Measurements from ENCODE around the gene PCYOX1L.
A peak's percentile ranks its signal among the peaks of the same experiment; 100 is the strongest.

Gene PCYOX1L

GRCh38 chr5:149358868-149359495 lies 1.1 kb downstream of the PCYOX1L start:
- Histone ChIP-seq H3K27ac (peak overlapping the region in 7 of 11 experiments; percentile 63 to 94 (median 88); a peak in 9 of 22 replicates), H3K27me3 (no peaks in the 10 kb centered on the region), H3K4me1 (peaks cover 39 to 59% (median 45%) of the 10 kb centered on the region in 10 experiments), H3K9ac (peak overlapping the region in 10 of 11 experiments; percentile 84 to 94 (median 90); a peak in 17 of 22 replicates), H3K4me2 (peak overlapping the region; percentile 82 to 97 (median 93)), H3K4me3 (peak overlapping the region; percentile 84 to 98 (median 91)), H3K9me3 (replicated peaks in 1 of 11) (no peaks in the 10 kb centered on the region), H4K20me1 (peaks cover 0 to 18% (median 0%) of the 10 kb centered on the region in 11 experiments; a peak in 5 of 22 replicates), H3K36me3 (peaks cover 15 to 37% (median 23%) of the 10 kb centered on the region in 11 experiments)
- TF ChIP-seq Cebpa-rat (IDR thresholded peaks at IDR 0.05): no peak

GRCh38 chr5:149360272-149360671 lies 2.4 kb downstream of the PCYOX1L start:
- H3K4me3 ChIP-seq: peak overlapping the region in 2 of 10 experiments; percentile 17 to 30; a peak in 2 of 20 replicates
- H3K9ac ChIP-seq: peak overlapping the region in 5 of 11 experiments; percentile 15 to 40 (median 31); a peak in 7 of 22 replicates
- H4K20me1 ChIP-seq: peaks cover 0 to 7% (median 0%) of the 10 kb centered on the region in 11 experiments; a peak in 4 of 22 replicates
- peaks cover 6 to 37% (median 19%) of the 10 kb centered on the region in 11 experiments; a peak in 20 of 22 replicates for H3K36me3 ChIP-seq
- peak overlapping the region in 8 of 11 experiments; percentile 11 to 72 (median 36); a peak in 13 of 22 replicates for H3K27ac ChIP-seq
- H3K4me1 ChIP-seq: peaks cover 31 to 55% (median 42%) of the 10 kb centered on the region in 10 experiments
- no peak for TF ChIP-seq Cebpa-rat (IDR thresholded peaks at IDR 0.05)
- H3K9me3 ChIP-seq (replicated peaks in 1 of 11): no peaks in the 10 kb centered on the region
- peak overlapping the region; percentile 2 to 94 (median 87); a peak in 21 of 22 replicates for H3K4me2 ChIP-seq
- H3K27me3 ChIP-seq: no peaks in the 10 kb centered on the region

GRCh38 chr5:149362541-149362940 lies 4.7 kb downstream of the PCYOX1L start:
- H3K4me3 ChIP-seq: no peak overlapping the region
- peaks cover 0 to 41% (median 15%) of the 10 kb centered on the region in 11 experiments; a peak in 14 of 22 replicates for H3K36me3 ChIP-seq
- no peak overlapping the region for H3K4me2 ChIP-seq
- no peak overlapping the region for H3K27ac ChIP-seq
- H3K9ac ChIP-seq: no peak overlapping the region
- H3K27me3 ChIP-seq: no peaks in the 10 kb centered on the region
- H4K20me1 ChIP-seq: peaks cover 0 to 7% (median 0%) of the 10 kb centered on the region in 11 experiments; a peak in 4 of 22 replicates
- TF ChIP-seq Cebpa-rat (IDR thresholded peaks at IDR 0.05): no peak
- no peaks in the 10 kb centered on the region for H3K9me3 ChIP-seq (replicated peaks in 1 of 11)
- H3K4me1 ChIP-seq: peaks cover 31 to 52% (median 35%) of the 10 kb centered on the region in 10 experiments

GRCh38 chr5:149363358-149363757 lies 5.5 kb downstream of the PCYOX1L start:
- Histone ChIP-seq H3K27ac (no peak overlapping the region), H4K20me1 (peaks cover 0 to 12% (median 0%) of the 10 kb centered on the region in 11 experiments; a peak in 4 of 22 replicates), H3K36me3 (peaks cover 0 to 47% (median 16%) of the 10 kb centered on the region in 11 experiments; a peak in 16 of 22 replicates), H3K27me3 (no peaks in the 10 kb centered on the region), H3K4me2 (peak overlapping the region in 3 of 11 experiments; percentile 2 to 24 (median 11); a peak in 3 of 22 replicates), H3K4me1 (peaks cover 32 to 55% (median 39%) of the 10 kb centered on the region in 10 experiments), H3K4me3 (no peak overlapping the region), H3K9ac (no peak overlapping the region), H3K9me3 (replicated peaks in 1 of 11) (no peaks in the 10 kb centered on the region)
- TF ChIP-seq Cebpa-rat (IDR thresholded peaks at IDR 0.05): no peak

- Histone ChIP-seq H3K9ac (no peak overlapping the region; a peak in 1 of 22 replicates), H3K27me3 (no peaks in the 10 kb centered on the region), H3K4me1 (peaks cover 27 to 50% (median 34%) of the 10 kb centered on the region in 10 experiments), H3K27ac (no peak overlapping the region), H3K4me3 (no peak overlapping the region), H3K36me3 (peaks cover 0 to 53% (median 21%) of the 10 kb centered on the region in 11 experiments; a peak in 16 of 22 replicates), H4K20me1 (peaks cover 0 to 14% (median 0%) of the 10 kb centered on the region in 11 experiments; a peak in 4 of 22 replicates), H3K4me2 (peak overlapping the region in 3 of 11 experiments; percentile 2 to 24 (median 11); a peak in 3 of 22 replicates), H3K9me3 (replicated peaks in 1 of 11) (no peaks in the 10 kb centered on the region)
- TF ChIP-seq Cebpa-rat (IDR thresholded peaks at IDR 0.05): no peak
These were observed 6.1 kb downstream of the PCYOX1L start for GRCh38 chr5:149363936-149364335.

- Histone ChIP-seq H3K27ac (no peak overlapping the region), H3K4me1 (peaks cover 19 to 42% (median 26%) of the 10 kb centered on the region in 10 experiments), H3K27me3 (no peaks in the 10 kb centered on the region), H3K9me3 (replicated peaks in 1 of 11) (no peaks in the 10 kb centered on the region), H3K4me3 (no peak overlapping the region), H3K4me2 (no peak overlapping the region), H3K9ac (no peak overlapping the region), H4K20me1 (peaks cover 0 to 10% (median 0%) of the 10 kb centered on the region in 11 experiments; a peak in 3 of 22 replicates), H3K36me3 (peaks cover 0 to 57% (median 21%) of the 10 kb centered on the region in 11 experiments; a peak in 16 of 22 replicates)
- no peak for TF ChIP-seq Cebpa-rat (IDR thresholded peaks at IDR 0.05)
These were observed 6.9 kb downstream of the PCYOX1L start for GRCh38 chr5:149364719-149365118.

- Histone ChIP-seq H3K9me3 (replicated peaks in 1 of 11) (no peaks in the 10 kb centered on the region), H3K36me3 (peaks cover 0 to 59% (median 21%) of the 10 kb centered on the region in 11 experiments; a peak in 16 of 22 replicates), H3K27ac (no peak overlapping the region), H4K20me1 (peaks cover 0 to 10% (median 0%) of the 10 kb centered on the region in 11 experiments; a peak in 2 of 22 replicates), H3K4me2 (no peak overlapping the region), H3K9ac (no peak overlapping the region), H3K4me1 (peaks cover 12 to 35% (median 19%) of the 10 kb centered on the region in 10 experiments), H3K27me3 (no peaks in the 10 kb centered on the region), H3K4me3 (no peak overlapping the region)
- TF ChIP-seq Cebpa-rat (IDR thresholded peaks at IDR 0.05): no peak
These were observed 7.6 kb downstream of the PCYOX1L start for GRCh38 chr5:149365418-149365817.

- Histone ChIP-seq H3K9me3 (replicated peaks in 1 of 11) (no peaks in the 10 kb centered on the region), H3K4me3 (no peak overlapping the region), H3K36me3 (peaks cover 0 to 63% (median 21%) of the 10 kb centered on the region in 11 experiments; a peak in 16 of 22 replicates), H3K4me1 (peaks cover 5 to 26% (median 13%) of the 10 kb centered on the region in 10 experiments; a peak in 19 of 20 replicates), H3K27me3 (no peaks in the 10 kb centered on the region), H3K27ac (no peak overlapping the region), H3K4me2 (no peak overlapping the region), H4K20me1 (peaks cover 0 to 18% (median 0%) of the 10 kb centered on the region in 11 experiments; a peak in 1 of 22 replicates), H3K9ac (no peak overlapping the region)
- no peak for TF ChIP-seq Cebpa-rat (IDR thresholded peaks at IDR 0.05)
These were observed 8.4 kb downstream of the PCYOX1L start for GRCh38 chr5:149366169-149366729.

Data from BLaER1 treated with 17β-estradiol and CSF1 and Interleukin-3, amounts not matched to agents 10 nM and 100 nM (cell line).